ENCODE data around the gene VPS45. TPM values are rescaled to one million over a fixed set of nuclear protein-coding genes. Genes with fewer than 3 reads are reported as not detected.

Gene VPS45
- total and polyA plus RNA-seq, 8 donors: 7.4 to 23.7 (median 13.2) TPM

- no peaks in the 10 kb centered on the region for H3K4me1 ChIP-seq
- no peak for FAIRE-seq
- H3K27ac ChIP-seq: no peak overlapping the region
- no peaks in the 10 kb centered on the region for H3K27me3 ChIP-seq
- H3K9me3 ChIP-seq: no peaks in the 10 kb centered on the region
- no peak for ATAC-seq
- no peak overlapping the region for H3K4me3 ChIP-seq
- intact Hi-C loops (cut with DNase I): loop anchor here in 1 of 3 donors (10.0 kb wide), 1 partner anchor 60 kb away; no protein-coding TSS in a partner anchor
- peaks cover 0 to 21% (median 0%) of the 10 kb centered on the region in 3 donors for H3K36me3 ChIP-seq
- TF ChIP-seq, protein P1, sequence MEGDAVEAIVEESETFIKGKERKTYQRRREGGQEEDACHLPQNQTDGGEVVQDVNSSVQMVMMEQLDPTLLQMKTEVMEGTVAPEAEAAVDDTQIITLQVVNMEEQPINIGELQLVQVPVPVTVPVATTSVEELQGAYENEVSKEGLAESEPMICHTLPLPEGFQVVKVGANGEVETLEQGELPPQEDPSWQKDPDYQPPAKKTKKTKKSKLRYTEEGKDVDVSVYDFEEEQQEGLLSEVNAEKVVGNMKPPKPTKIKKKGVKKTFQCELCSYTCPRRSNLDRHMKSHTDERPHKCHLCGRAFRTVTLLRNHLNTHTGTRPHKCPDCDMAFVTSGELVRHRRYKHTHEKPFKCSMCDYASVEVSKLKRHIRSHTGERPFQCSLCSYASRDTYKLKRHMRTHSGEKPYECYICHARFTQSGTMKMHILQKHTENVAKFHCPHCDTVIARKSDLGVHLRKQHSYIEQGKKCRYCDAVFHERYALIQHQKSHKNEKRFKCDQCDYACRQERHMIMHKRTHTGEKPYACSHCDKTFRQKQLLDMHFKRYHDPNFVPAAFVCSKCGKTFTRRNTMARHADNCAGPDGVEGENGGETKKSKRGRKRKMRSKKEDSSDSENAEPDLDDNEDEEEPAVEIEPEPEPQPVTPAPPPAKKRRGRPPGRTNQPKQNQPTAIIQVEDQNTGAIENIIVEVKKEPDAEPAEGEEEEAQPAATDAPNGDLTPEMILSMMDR (IDR thresholded peaks at IDR 0.05): no peak
- WGBS, 2 donors: 91% methylated on average over 3 of the region's 3 CpGs
- DNase-seq: no peak
These were observed 27.2 kb downstream of the VPS45 start for GRCh38 chr1:150094734-150095265.

DNA sequence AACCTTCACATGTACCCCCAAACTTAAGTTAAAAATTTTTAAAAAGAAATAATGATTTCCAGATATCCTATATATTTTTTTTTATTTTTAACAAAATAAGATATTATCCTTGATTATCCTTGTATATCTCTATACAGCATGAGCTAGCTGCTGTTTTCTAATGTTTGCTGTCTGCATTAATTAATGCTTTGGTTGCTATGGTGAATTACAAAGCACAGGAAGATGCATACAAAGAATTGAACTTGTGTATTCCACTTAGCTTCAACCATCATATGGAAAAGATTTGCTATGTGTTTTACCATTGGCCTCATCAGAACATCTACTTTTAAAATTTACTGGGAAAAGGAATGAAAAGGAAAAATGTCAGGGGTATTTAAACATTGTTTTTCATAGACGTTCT lies 35.4 kb downstream of the VPS45 start:
- H3K4me1 ChIP-seq: no peaks in the 10 kb centered on the region
- H3K27ac ChIP-seq: no peak overlapping the region
- 70 to 75% methylated on average over 1 of the region's 1 CpG for WGBS, 2 donors
- no peaks in the 10 kb centered on the region for H3K36me3 ChIP-seq
- intact Hi-C loops (cut with DNase I): no loop called here
- no peaks in the 10 kb centered on the region for H3K27me3 ChIP-seq
- FAIRE-seq (no peak), ATAC-seq (no peak), DNase-seq (no peak)
- no peak overlapping the region for H3K4me3 ChIP-seq
- no peaks in the 10 kb centered on the region for H3K9me3 ChIP-seq
- TF ChIP-seq, protein P1 (IDR thresholded peaks at IDR 0.05): no peak

DNA sequence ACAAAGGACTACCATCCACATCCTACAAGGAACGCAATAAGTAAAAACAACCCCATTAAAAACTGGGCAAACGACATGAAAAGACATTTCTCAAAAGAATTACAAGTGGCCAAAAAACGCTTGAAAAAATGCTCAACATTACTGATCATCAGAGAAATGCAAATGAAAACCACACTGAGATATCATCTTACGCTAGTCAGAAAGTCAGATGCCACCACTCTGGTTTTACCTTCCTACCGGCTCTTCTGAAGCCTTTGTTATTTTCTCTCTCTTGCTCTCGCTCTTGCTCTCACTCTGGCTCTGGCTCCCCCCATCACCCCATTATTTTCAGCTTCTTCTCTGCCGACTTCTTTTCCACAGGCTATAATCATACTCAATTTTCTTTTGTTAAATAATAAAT lies 38.8 kb downstream of the VPS45 start:
- no peaks in the 10 kb centered on the region for H3K36me3 ChIP-seq
- no peaks in the 10 kb centered on the region for H3K27me3 ChIP-seq
- DNase-seq: no peak
- 94 to 99% methylated on average over 7 of the region's 7 CpGs for WGBS, 2 donors
- TF ChIP-seq, protein P1 (IDR thresholded peaks at IDR 0.05): no peak
- H3K27ac ChIP-seq: no peak overlapping the region
- no peaks in the 10 kb centered on the region for H3K9me3 ChIP-seq
- ATAC-seq: no peak
- intact Hi-C loops (cut with DNase I): no loop called here
- H3K4me3 ChIP-seq: no peak overlapping the region
- no peak for FAIRE-seq
- no peaks in the 10 kb centered on the region for H3K4me1 ChIP-seq

- no peak overlapping the region for H3K27ac ChIP-seq
- DNase-seq: no peak
- intact Hi-C loops (cut with DNase I): no loop called here
- 88 to 92% methylated on average over 3 of the region's 3 CpGs for WGBS, 2 donors
- H3K4me3 ChIP-seq: no peak overlapping the region
- no peaks in the 10 kb centered on the region for H3K27me3 ChIP-seq
- no peak for ATAC-seq
- H3K4me1 ChIP-seq: no peaks in the 10 kb centered on the region
- no peaks in the 10 kb centered on the region for H3K36me3 ChIP-seq
- no peak for FAIRE-seq
- TF ChIP-seq, protein P1 (IDR thresholded peaks at IDR 0.05): no peak
- no peaks in the 10 kb centered on the region for H3K9me3 ChIP-seq
These were observed 42.0 kb downstream of the VPS45 start for GRCh38 chr1:150109586-150109985.

DNA sequence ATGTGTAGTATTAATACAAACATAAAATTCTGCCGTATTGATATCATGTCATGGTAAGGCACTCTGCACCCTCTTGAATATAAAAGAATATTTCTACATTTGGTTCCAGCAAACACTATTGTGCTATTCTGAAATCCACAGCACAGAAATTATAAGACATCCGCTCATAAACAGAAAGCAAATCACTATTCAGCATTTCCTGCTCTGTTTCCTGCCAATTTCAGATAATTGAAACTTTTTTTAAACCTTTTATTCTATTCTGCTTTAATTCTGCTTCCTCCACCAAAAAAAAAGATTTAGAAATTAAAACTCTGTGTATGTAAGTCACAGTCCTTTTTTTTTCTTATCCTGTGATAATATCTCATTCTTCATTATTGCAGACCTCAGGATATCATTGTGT lies 42.5 kb downstream of the VPS45 start:
- DNase-seq: no peak
- FAIRE-seq: no peak
- H3K4me1 ChIP-seq: no peaks in the 10 kb centered on the region

More for the DNA sequence above, 42.5 kb downstream of the VPS45 start:
- TF ChIP-seq, protein P1 (IDR thresholded peaks at IDR 0.05): no peak
- Histone ChIP-seq H3K4me3 (no peak overlapping the region), H3K27me3 (no peaks in the 10 kb centered on the region), H3K27ac (no peak overlapping the region), H3K36me3 (no peaks in the 10 kb centered on the region), H3K9me3 (no peaks in the 10 kb centered on the region)
- WGBS, 2 donors: 89 to 92% methylated on average over 2 of the region's 2 CpGs
- ATAC-seq: no peak
- intact Hi-C loops (cut with DNase I): no loop called here

Measured in pancreas (tissue), 10 donors.